ENCODE measurements around the gene MMP17.

Gene MMP17

DNA sequence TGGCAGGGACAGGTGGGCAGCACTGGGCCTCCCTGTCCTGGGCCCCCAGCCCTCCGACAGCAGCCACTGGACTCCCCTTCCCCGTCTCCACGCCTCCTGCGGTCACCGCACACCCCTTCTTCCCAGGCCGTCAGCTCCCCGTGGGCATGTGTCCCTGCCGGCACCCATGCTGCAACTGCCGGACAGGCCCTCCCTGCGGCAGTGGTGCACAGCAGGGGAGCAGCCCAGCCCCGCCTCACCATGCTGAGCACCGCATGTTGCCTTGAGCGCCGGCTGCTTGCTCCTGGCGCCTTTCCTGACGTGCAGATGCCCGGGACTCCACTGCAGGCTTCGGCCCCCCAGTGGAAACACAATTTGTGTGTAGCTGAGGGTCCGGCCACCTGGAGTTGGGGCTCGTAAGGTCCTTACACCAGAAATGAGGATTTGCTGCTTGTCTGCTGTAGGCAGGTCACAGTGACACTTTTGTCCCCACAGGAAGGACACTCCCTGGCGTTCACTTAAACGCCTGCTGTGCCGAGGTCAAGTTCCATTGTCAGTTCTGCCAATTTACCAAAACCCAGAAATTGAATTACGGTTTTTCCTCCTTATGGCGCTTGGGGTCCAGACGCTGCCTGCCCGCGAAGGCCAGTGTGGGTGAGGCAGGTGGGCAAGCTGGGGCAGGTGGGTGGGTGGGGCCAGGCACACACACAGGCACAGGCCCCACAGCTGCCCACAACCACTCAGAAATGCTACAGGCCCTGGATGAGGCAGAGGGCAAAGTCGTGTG is 28.2 kb upstream of the MMP17 start:
- no peak for DNase-seq (ENCODE audit: low spot score)
- TF ChIP-seq, protein P1, sequence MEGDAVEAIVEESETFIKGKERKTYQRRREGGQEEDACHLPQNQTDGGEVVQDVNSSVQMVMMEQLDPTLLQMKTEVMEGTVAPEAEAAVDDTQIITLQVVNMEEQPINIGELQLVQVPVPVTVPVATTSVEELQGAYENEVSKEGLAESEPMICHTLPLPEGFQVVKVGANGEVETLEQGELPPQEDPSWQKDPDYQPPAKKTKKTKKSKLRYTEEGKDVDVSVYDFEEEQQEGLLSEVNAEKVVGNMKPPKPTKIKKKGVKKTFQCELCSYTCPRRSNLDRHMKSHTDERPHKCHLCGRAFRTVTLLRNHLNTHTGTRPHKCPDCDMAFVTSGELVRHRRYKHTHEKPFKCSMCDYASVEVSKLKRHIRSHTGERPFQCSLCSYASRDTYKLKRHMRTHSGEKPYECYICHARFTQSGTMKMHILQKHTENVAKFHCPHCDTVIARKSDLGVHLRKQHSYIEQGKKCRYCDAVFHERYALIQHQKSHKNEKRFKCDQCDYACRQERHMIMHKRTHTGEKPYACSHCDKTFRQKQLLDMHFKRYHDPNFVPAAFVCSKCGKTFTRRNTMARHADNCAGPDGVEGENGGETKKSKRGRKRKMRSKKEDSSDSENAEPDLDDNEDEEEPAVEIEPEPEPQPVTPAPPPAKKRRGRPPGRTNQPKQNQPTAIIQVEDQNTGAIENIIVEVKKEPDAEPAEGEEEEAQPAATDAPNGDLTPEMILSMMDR (IDR thresholded peaks at IDR 0.05): no peak
- Histone ChIP-seq H3K27ac (no peak overlapping the region), H3K4me3 (no peak overlapping the region)

DNA sequence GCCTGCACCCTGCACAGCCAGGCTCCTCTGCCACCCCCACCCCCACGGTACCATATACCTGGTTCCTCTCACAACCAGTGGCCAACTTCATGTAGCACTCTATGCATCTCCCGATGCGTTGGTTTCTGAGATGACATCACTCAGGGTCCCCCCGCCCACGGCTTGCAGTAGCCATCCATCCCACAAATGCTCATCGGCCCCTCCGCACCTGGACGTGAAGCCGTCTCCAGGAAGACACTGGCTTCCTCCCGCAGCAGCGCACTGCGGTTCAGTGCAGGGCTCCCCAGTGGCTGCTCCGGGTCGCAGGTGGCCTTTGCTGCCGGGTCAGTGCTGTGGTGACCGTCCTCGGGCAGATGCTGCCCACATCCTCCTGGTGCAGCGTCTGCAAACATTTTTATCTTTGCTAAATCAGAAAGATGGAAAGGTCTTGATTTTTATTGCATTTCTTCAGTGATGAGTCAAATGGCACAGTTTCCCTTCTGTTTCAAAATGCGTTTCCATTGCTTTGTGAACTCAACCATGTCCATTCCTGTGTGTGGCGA is 27.5 kb upstream of the MMP17 start:
- DNase-seq (ENCODE audit: low spot score): no peak
- TF ChIP-seq, protein P1 (IDR thresholded peaks at IDR 0.05): no peak
- Histone ChIP-seq H3K4me3 (no peak overlapping the region), H3K27ac (no peak overlapping the region)

DNA sequence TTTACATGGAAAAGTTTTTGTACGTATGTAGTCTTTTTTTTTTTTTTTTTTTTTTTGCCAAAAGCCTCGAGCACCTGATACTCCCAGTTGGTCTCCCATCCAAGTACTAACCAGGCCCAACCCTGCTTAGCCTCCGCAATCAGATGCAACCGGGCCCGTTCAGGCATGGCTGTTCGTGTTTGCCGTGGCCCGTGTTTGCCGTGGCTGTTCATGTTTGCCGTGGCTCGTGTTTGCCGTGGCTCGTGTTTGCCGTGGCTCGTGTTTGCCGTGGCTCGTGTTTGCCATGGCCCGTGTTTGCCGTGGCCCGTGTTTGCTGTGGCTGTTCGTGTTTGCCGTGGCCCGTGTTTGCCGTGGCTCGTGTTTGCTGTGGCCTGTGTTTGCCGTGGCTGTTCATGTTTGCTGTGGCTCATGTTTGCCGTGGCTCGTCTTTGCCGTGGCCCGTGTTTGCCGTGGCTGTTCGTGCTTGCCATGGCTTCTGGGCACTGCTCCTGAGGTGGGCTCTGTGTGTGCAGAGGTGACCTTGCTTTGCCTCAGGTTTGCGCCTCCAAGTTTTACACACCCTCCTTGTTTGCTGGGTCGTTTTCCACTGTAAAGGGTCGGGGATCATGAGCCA is 26.8 kb upstream of the MMP17 start:
- TF ChIP-seq, protein P1 (IDR thresholded peaks at IDR 0.05): no peak
- DNase-seq (ENCODE audit: low spot score): no peak

DNA sequence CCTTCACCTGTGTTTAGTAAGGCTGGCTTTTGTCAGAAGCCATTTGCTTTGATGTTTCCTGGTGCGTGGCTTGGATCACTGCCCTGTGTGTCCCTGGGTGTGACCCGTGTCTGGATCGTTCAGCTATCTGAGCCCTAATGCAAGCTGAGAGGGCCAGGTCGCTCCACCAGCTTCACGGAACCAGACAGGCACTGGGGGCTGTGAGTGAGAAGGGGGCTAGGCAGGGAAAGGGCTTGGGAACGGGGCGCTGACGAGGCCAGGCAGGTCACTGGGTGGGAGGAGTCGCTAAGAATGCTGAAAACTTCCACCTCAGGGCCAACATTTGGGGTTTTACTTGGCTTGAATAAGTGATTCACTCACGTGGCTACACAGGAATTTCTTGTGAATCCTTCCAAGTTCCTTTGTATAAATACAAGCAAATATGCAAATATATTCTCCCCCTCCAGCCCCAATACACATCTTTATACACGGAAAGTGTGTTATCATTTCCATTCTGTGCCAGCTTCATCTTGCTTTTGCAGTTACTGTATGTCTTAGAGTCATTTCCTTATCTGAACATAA is 24.2 kb upstream of the MMP17 start:
- peak overlapping the region; percentile 21 for H3K4me3 ChIP-seq
- no peak for DNase-seq (ENCODE audit: low spot score)
- TF ChIP-seq, protein P1 (IDR thresholded peaks at IDR 0.05): no peak
- peak overlapping the region in 1 of 2 donors; percentile 28 for H3K27ac ChIP-seq

More for the DNA sequence above, 26.8 kb upstream of the MMP17 start:
- Histone ChIP-seq H3K27ac (no peak overlapping the region), H3K4me3 (no peak overlapping the region)

DNA sequence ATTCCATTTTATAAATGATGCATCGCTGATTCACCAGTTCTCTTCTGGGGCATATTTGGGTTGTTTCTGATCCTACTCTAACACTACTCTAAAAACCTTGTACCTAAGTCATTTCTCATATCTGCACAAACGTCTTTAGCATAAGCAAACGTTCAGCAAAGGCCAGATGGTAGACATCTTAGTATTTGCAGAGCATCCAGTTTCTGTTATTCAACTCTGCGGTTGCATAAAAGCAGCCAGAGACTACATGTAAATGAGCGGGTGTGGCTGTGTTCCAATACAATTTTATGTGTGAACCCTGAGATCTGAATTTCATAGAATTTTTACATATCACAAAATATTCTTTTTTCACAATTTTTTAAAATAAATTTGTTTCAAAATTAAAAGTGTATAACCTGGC is 22.8 kb upstream of the MMP17 start:
- TF ChIP-seq, protein P1 (IDR thresholded peaks at IDR 0.05): no peak
- Histone ChIP-seq H3K27ac (no peak overlapping the region), H3K4me3 (no peak overlapping the region)
- DNase-seq (ENCODE audit: low spot score): no peak

DNA sequence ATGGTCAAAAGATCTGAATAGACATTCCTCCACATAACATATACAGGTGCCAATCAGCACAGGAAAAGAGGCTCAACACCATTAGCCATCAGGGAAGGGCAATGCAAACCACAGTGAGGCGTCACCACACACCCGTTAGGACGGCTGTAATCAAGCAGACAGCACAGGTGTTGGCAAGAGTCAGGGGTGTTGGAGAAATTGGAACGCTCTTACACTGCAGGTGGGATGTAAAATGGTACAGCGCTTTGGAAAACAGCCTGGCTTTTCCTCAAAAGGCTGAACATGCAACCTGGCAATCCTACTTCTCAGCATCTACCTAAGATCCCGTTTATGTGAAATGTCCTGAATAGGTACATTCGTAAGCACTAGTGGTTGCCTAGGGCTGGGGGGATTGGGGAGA is 21.5 kb upstream of the MMP17 start:
- no peak overlapping the region for H3K4me3 ChIP-seq
- no peak for DNase-seq (ENCODE audit: low spot score)
- no peak overlapping the region for H3K27ac ChIP-seq
- TF ChIP-seq, protein P1 (IDR thresholded peaks at IDR 0.05): no peak

All from coronary artery (tissue), 2 donors.